ENCODE measurements around the gene CYP4F2. TPM values are rescaled to one million over a fixed set of nuclear protein-coding genes. Genes with fewer than 3 reads are reported as not detected.

Gene CYP4F2
- polyA plus RNA-seq, 5 donors, result not detected

Other genes starting within 250 kb of the CYP4F2 start
- 10 to 100 TPM in 3 of 5 donors, 1 to 10 TPM in 2; 5.4 to 12.1 (median 10.7) TPM for gene CYP4F12, start 225.0 kb downstream of the CYP4F2 start, polyA plus RNA-seq (ENCODE audit: insufficient read depth in 1 of 5, insufficient read length in 5 of 5, low replicate concordance in 1 of 5)
- not detected for gene OR10H2, start 170.1 kb downstream of the CYP4F2 start, polyA plus RNA-seq (ENCODE audit: insufficient read depth in 1 of 5, insufficient read length in 5 of 5, low replicate concordance in 1 of 5)
- gene OR10H3, start 160.1 kb downstream of the CYP4F2 start, polyA plus RNA-seq (ENCODE audit: insufficient read depth in 1 of 5, insufficient read length in 5 of 5, low replicate concordance in 1 of 5), result not detected
- gene OR10H5, start 110.4 kb downstream of the CYP4F2 start, polyA plus RNA-seq (ENCODE audit: insufficient read depth in 1 of 5, insufficient read length in 5 of 5, low replicate concordance in 1 of 5), result under 1 TPM; 0.08 to 0.14 (median 0.12) TPM
- under 1 TPM in 4 of 5 donors, not detected in 1; 0.03 to 0.09 (median 0.06) TPM for gene OR10H1, start 82.4 kb downstream of the CYP4F2 start, polyA plus RNA-seq (ENCODE audit: insufficient read depth in 1 of 5, insufficient read length in 5 of 5, low replicate concordance in 1 of 5)
- not detected for gene CYP4F11, start 36.5 kb upstream of the CYP4F2 start, polyA plus RNA-seq (ENCODE audit: insufficient read depth in 1 of 5, insufficient read length in 5 of 5, low replicate concordance in 1 of 5)
- gene OR10H4, start 50.9 kb upstream of the CYP4F2 start, polyA plus RNA-seq (ENCODE audit: insufficient read depth in 1 of 5, insufficient read length in 5 of 5, low replicate concordance in 1 of 5), result not detected
- 100 to 1,000 TPM; 547 to 685 (median 592) TPM for gene TPM4, start 178.4 kb upstream of the CYP4F2 start, polyA plus RNA-seq (ENCODE audit: insufficient read depth in 1 of 5, insufficient read length in 5 of 5, low replicate concordance in 1 of 5)
- gene RAB8A, start 213.8 kb upstream of the CYP4F2 start, polyA plus RNA-seq (ENCODE audit: insufficient read depth in 1 of 5, insufficient read length in 5 of 5, low replicate concordance in 1 of 5), result 100 to 1,000 TPM in 1 of 5 donors, 10 to 100 TPM in 4; 63.1 to 101 (median 72.9) TPM
- 1 to 10 TPM; 1.2 to 2.4 (median 2.2) TPM for gene HSH2D, start 245.6 kb upstream of the CYP4F2 start, polyA plus RNA-seq (ENCODE audit: insufficient read depth in 1 of 5, insufficient read length in 5 of 5, low replicate concordance in 1 of 5)

All from right lung (tissue), 5 donors.